ES-I3 (cell line): ENCODE measurements around the gene SHANK1.

Experiments
- H3K36me3 ChIP-seq: 2 replicates; pipeline ENCODE4 v1.6.1; 2013; ENCODE audit warnings: mild to moderate bottlenecking, low read length, control low read depth, moderate library complexity; ENCODE audit not compliant: insufficient read depth
- H3K4me1 ChIP-seq: 2 replicates; pipeline ENCODE4 v1.6.1; 2013; ENCODE audit warnings: mild to moderate bottlenecking, control low read depth, low read length; ENCODE audit not compliant: insufficient read depth
- H3K9ac ChIP-seq: 2 replicates; pipeline ENCODE4 v1.6.1; 2013; ENCODE audit warnings: low read depth, mild to moderate bottlenecking, low read length, moderate library complexity
- H3K9me3 ChIP-seq: 2 replicates; pipeline ENCODE4 v1.6.1; 2013; ENCODE audit warnings: mild to moderate bottlenecking, low read length, moderate library complexity; ENCODE audit not compliant: control insufficient read depth, insufficient read depth

The SHANK1 gene

GRCh38 chr19:50668879-50669278 is 50.7 kb downstream of the SHANK1 start:
- Histone ChIP-seq H3K9me3 (no peaks in the 10 kb centered on the region), H3K9ac (no peak overlapping the region), H3K4me1 (no peaks in the 10 kb centered on the region; the same call in 1 of the 2 replicates), H3K36me3 (no peaks in the 10 kb centered on the region)

DNA sequence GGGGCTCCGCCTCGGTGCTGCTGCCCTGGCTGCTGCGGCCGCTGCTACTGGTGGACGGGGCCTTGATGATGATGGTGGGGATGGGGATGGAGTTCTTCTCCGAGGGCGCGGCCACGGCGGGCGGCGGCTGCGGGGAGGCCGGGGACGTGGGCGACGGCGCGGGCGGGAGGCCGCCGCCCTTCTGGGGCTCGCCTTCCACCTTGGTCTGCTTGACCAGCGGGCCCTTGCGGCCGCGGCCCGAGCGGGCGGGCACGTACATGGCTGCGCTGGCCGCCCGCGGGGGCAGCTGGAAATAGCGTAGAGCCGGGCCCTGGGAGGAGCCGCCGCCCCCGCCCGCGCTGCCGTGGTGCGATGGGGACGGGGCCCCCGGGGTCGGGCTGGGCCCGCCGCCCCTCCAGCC is 51.2 kb downstream of the SHANK1 start:
- Histone ChIP-seq H3K9me3 (no peaks in the 10 kb centered on the region), H3K36me3 (no peaks in the 10 kb centered on the region), H3K9ac (peak overlapping the region; percentile 24; the same call in 1 of the 2 replicates), H3K4me1 (no peaks in the 10 kb centered on the region; the same call in 1 of the 2 replicates)

- Histone ChIP-seq H3K9me3 (no peaks in the 10 kb centered on the region), H3K36me3 (no peaks in the 10 kb centered on the region), H3K4me1 (no peaks in the 10 kb centered on the region; the same call in 1 of the 2 replicates), H3K9ac (peak overlapping the region; percentile 28; the same call in 1 of the 2 replicates)
These were observed 51.8 kb downstream of the SHANK1 start for GRCh38 chr19:50667759-50668231.

DNA sequence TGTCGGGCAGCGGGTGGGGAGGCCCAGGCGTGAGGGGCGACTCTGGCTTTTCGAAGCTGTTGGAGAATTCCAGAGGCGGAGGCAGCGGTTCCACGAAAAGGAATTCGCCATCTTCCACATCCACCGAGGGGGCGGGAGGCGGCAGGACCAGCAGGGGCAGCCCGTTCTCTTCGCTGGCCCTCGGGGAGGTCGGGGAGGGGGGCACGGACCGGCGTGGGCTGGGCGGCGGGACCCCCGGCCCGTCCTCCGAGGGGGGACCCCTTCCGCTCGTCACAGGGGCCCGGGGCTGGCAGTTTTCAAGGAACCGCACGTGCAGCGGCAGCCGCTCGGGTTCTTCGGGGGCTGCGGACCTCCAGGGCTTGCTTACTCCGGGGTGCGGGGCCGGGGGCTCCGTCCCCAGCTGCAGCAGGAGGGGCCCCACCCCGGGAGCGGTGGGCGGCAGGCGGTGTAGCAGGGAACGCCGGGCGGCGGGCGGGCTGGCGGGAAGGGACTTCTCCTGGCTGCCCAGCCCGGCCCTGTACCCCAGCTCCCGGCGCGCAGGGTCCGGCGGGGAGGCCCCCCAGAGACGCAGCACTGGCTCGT is 52.3 kb downstream of the SHANK1 start:
- Histone ChIP-seq H3K4me1 (no peaks in the 10 kb centered on the region; the same call in 1 of the 2 replicates), H3K9ac (no peak overlapping the region; the same call in 1 of the 2 replicates), H3K36me3 (no peaks in the 10 kb centered on the region), H3K9me3 (no peaks in the 10 kb centered on the region)

DNA sequence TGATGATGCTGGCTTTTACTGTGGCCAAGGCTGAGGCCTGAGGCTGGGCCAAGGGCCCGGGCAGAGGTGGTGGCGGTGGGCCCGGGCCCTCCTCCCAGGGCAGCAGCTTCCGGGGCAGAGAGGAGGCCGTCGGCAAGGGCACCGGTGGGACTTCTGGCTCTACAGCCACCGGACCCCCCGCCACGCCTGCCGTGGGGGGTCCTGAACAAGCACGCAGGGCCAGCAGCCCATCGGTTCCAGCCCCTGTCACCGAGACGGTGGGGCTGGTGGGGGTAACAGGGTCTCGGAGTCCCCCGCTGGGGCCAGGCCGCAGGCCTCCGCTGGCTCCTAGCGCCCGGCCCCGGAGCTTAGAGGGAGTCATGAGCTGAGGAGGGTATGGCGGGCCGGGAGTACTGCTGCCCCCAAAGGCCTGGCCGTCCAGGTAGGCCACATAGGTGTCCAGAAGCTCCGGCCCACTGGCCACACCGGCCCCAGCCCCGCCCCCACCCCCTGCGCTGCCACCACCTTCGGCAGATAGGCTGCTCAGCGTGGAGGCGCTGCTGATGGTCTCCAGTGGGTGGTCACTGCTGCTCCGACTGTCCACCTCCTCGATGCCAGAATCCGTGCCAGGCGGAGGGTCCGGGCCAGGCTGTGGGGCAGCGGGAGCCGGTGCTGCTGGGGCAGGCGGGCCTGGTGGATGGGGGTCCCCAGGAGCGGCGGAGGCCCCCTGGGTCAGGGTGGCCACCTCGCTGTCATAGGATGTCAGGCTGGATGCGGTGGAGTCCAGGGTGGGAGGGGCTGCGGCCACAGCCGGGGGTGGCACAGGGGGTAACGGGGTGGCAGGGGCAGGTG is 53.0 kb downstream of the SHANK1 start:
- H3K4me1 ChIP-seq = no peaks in the 10 kb centered on the region; the same call in 1 of the 2 replicates
- H3K36me3 ChIP-seq = no peaks in the 10 kb centered on the region
- no peak overlapping the region for H3K9ac ChIP-seq
- no peaks in the 10 kb centered on the region for H3K9me3 ChIP-seq

DNA sequence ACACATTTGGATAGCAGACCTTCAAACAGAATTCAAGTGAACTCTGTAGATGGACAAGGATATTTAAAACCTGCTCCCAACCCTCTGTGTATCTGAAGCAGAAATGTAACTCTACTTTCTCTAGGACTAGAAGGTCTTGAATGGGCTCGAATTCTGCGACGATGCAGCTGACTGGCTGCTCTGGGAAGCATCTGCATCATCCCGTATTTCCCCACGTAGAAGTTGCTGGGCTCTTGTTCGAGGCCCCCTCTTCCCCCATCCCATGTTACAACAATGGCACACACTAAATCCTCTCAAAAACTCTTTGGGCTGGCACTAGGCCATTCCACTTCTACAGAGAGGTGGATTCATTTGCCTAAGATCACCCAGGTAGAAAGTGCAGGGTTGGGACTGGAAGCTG is 55.4 kb downstream of the SHANK1 start:
- H3K9me3 ChIP-seq = no peaks in the 10 kb centered on the region
- no peaks in the 10 kb centered on the region for H3K36me3 ChIP-seq
- H3K4me1 ChIP-seq = no peaks in the 10 kb centered on the region; the same call in 1 of the 2 replicates
- no peak overlapping the region for H3K9ac ChIP-seq

- Histone ChIP-seq H3K36me3 (no peaks in the 10 kb centered on the region), H3K9ac (no peak overlapping the region), H3K4me1 (no peaks in the 10 kb centered on the region; the same call in 1 of the 2 replicates), H3K9me3 (no peaks in the 10 kb centered on the region)
These were observed 56.2 kb downstream of the SHANK1 start for GRCh38 chr19:50663482-50663790.

GRCh38 chr19:50662651-50663481 is 56.7 kb downstream of the SHANK1 start:
- H3K9me3 ChIP-seq = no peaks in the 10 kb centered on the region
- no peaks in the 10 kb centered on the region; the same call in 1 of the 2 replicates for H3K4me1 ChIP-seq
- H3K9ac ChIP-seq = no peak overlapping the region
- H3K36me3 ChIP-seq = no peaks in the 10 kb centered on the region

GRCh38 chr19:50661766-50662650 is 57.6 kb downstream of the SHANK1 start:
- H3K9me3 ChIP-seq = no peaks in the 10 kb centered on the region
- H3K4me1 ChIP-seq = peaks cover 4% of the 10 kb centered on the region
- H3K36me3 ChIP-seq = no peaks in the 10 kb centered on the region
- H3K9ac ChIP-seq = no peak overlapping the region

GRCh38 chr19:50661023-50661422 is 58.6 kb downstream of the SHANK1 start:
- peaks cover 4% of the 10 kb centered on the region for H3K4me1 ChIP-seq
- no peaks in the 10 kb centered on the region for H3K36me3 ChIP-seq
- H3K9me3 ChIP-seq = no peaks in the 10 kb centered on the region
- H3K9ac ChIP-seq = no peak overlapping the region

DNA sequence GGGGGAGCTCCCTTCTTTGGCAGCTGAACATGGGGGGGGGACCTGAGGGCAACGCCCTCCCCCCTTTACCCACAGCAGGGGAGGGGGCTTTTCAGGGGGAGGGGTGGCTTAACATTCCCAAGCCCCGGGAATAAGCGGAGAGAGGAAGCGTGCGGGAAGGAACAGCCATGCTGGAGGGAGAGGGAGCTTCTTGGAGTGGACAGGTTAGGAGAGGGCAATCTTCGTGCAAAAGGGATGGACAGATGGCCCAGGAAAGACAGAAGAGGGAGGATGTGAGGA is 59.6 kb downstream of the SHANK1 start:
- Histone ChIP-seq H3K9me3 (no peaks in the 10 kb centered on the region), H3K4me1 (peaks cover 4% of the 10 kb centered on the region), H3K36me3 (no peaks in the 10 kb centered on the region), H3K9ac (peak overlapping the region; percentile 15; the same call in 1 of the 2 replicates)

- H3K4me1 ChIP-seq = peaks cover 4% of the 10 kb centered on the region
- peak overlapping the region; percentile 74; the same call in 1 of the 2 replicates for H3K9ac ChIP-seq
- H3K9me3 ChIP-seq = no peaks in the 10 kb centered on the region
- no peaks in the 10 kb centered on the region for H3K36me3 ChIP-seq
These were observed 60.1 kb downstream of the SHANK1 start for GRCh38 chr19:50659318-50660087.
